ENCODE data around the gene LRRC43.

Gene LRRC43

DNA sequence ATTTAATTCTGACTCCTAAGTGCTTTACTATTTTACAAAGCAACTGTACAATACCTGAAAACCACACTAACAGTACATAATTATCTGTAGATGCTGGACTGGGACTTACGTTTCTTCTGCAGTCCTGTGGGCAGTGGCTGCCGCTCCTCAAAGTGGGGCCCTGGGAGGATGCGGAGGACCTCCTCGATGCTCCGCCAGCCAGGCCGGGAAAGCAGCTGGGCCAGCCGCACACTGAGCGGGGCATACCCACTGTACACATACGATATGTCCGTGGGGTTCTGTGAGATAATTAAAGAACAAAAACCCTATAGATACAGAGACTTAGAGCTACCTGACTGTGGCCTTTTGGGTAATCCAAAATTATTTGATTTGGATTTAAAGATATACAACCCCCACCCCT lies 49.8 kb downstream of the LRRC43 start:
- in situ Hi-C loops (cut with HindIII; ENCODE audit: low sequenced_read_pairs): no loop called here
- no peak for DNase-seq (ENCODE audit: low read depth, low spot score)
- H3K4me3 ChIP-seq (ENCODE audit: low read depth, low read length): no peak overlapping the region
- TF ChIP-seq, protein P1, sequence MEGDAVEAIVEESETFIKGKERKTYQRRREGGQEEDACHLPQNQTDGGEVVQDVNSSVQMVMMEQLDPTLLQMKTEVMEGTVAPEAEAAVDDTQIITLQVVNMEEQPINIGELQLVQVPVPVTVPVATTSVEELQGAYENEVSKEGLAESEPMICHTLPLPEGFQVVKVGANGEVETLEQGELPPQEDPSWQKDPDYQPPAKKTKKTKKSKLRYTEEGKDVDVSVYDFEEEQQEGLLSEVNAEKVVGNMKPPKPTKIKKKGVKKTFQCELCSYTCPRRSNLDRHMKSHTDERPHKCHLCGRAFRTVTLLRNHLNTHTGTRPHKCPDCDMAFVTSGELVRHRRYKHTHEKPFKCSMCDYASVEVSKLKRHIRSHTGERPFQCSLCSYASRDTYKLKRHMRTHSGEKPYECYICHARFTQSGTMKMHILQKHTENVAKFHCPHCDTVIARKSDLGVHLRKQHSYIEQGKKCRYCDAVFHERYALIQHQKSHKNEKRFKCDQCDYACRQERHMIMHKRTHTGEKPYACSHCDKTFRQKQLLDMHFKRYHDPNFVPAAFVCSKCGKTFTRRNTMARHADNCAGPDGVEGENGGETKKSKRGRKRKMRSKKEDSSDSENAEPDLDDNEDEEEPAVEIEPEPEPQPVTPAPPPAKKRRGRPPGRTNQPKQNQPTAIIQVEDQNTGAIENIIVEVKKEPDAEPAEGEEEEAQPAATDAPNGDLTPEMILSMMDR (IDR thresholded peaks at IDR 0.05; ENCODE audit: low read depth, low read length): no peak

DNA sequence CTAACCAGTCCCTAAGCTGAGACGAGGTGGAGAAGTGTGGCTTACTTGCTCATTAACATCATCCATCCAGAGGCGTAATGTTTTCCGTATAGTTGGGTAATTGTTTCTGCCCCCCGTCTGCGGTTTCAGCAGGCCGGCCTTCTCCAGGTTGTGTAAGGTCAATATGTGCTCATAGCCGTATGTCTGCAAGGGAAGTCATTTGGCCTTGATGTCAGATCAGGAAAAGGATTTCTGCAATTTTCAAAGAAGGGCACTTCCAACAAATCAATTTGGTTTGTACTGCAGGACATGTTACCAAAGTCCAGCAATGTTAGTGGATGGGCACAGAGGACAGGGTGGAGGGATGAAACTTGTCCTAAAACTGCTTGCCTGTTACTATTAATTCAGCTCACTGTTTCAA lies 52.8 kb downstream of the LRRC43 start:
- in situ Hi-C loops (cut with HindIII; ENCODE audit: low sequenced_read_pairs): no loop called here
- TF ChIP-seq, protein P1 (IDR thresholded peaks at IDR 0.05; ENCODE audit: low read depth, low read length): no peak
- H3K4me3 ChIP-seq (ENCODE audit: low read depth, low read length): no peak overlapping the region
- DNase-seq (ENCODE audit: low read depth, low spot score): no peak

DNA sequence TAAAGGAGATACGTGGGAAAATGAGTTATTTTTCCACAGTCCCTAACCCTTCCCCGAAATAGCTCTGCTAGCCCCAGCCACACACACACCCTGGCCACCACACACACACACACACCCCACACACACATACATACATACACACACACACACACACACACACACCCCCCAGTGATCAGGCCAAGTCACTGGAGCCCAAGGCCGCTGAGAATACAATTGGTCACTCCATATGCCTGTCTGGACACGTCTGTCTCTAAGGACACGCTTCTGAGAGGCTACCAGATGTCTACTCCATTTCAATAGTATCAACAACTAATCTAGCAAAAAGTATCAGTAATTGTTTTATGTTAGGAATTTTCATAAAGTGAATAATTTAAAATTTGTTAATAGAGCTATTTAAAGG lies 55.9 kb downstream of the LRRC43 start:
- DNase-seq (ENCODE audit: low read depth, low spot score): no peak
- TF ChIP-seq, protein P1 (IDR thresholded peaks at IDR 0.05; ENCODE audit: low read depth, low read length): no peak
- in situ Hi-C loops (cut with HindIII; ENCODE audit: low sequenced_read_pairs): no loop called here
- no peak overlapping the region for H3K4me3 ChIP-seq (ENCODE audit: low read depth, low read length)

DNA sequence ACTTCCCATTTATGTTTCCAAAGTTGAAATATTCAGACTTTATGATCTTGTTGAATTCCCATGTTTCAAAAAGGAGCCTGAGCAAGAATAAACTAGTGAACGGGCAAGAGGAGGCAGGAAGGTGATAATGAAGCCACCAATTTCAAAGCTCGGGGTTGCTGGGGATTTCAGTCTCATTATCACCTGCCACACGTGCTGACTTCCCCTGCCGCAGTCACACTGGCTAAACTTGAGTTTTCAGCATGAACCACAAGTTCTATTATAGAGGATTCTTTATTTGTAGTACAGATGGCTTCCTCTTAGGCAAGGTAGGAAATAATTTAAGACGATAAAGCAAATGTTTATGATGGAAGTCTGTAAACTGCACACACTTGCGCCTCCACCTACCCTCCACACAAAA lies 61.0 kb downstream of the LRRC43 start:
- no peak overlapping the region for H3K4me3 ChIP-seq (ENCODE audit: low read depth, low read length)
- TF ChIP-seq, protein P1 (IDR thresholded peaks at IDR 0.05; ENCODE audit: low read depth, low read length): no peak
- DNase-seq (ENCODE audit: low read depth, low spot score): no peak
- in situ Hi-C loops (cut with HindIII; ENCODE audit: low sequenced_read_pairs): no loop called here

DNA sequence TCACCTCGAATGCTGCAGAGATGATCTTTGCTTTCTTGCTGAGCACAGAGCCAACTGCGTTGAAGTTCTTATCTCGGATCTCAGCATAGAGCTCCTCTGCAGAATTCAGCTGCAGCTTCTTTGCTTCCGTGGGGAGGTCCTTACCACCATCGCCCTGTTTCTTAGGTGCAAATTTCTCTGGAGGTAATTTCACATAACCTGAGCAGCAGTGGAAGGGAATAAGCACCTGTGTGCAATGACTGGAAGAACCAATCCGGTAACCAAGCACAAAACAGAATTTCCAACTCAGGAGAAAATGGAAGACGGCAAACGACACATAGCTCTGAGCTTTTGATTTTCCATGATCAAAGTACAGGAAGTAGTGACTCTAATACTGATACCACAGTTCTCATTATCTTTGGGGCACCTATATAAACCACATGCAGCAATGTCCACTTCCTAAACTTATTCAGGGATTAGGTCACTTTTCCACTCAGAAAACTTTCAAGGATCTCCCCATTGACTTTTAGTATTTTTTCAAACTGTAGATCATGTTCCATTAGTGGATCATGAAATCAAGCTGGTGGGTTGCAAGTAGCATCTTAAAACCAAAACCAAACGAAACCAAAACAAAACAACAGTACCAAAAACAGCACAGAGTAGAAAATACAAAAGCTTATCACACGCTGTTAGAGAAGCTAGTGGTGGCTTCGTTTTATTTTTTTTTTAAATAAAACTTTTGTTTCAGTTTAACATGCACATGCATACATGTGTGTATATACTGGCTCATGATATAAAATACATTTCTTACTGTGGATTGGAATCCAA lies 61.8 kb downstream of the LRRC43 start:
- TF ChIP-seq, protein P1 (IDR thresholded peaks at IDR 0.05; ENCODE audit: low read depth, low read length): no peak
- in situ Hi-C loops (cut with HindIII; ENCODE audit: low sequenced_read_pairs): no loop called here
- no peak overlapping the region for H3K4me3 ChIP-seq (ENCODE audit: low read depth, low read length)
- no peak for DNase-seq (ENCODE audit: low read depth, low spot score)

DNA sequence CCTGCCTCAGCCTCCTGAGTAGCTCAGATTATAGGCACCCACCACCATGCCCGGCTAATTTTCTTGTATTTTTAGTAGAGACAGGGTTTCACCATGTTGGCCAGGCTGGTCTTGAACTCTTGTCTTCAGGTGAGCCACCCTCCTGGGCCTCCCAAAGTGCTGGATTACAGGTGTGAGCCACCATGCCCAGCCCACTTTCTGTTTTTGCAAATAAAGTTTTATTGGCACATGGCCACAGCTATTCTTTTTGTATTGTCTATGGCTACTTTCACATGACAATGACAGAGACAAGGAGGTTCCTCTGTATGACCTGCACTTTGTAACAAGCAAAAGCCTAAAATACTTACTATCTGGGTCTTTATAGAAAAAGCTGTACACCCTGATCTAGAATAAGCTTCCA lies 62.6 kb downstream of the LRRC43 start:
- TF ChIP-seq, protein P1 (IDR thresholded peaks at IDR 0.05; ENCODE audit: low read depth, low read length): no peak
- no peak overlapping the region for H3K4me3 ChIP-seq (ENCODE audit: low read depth, low read length)
- in situ Hi-C loops (cut with HindIII; ENCODE audit: low sequenced_read_pairs): no loop called here
- DNase-seq (ENCODE audit: low read depth, low spot score): no peak
